ENCODE data around the gene ZNF516. TPM values are rescaled to one million over a fixed set of nuclear protein-coding genes. Genes with fewer than 3 reads are reported as not detected.

ZNF516 gene
- total RNA-seq, 5 donors from 2014 or later (not counting 1 experiment from before 2014, with no cell fraction given), result 22.0 to 31.8 (median 25.7) TPM

DNA sequence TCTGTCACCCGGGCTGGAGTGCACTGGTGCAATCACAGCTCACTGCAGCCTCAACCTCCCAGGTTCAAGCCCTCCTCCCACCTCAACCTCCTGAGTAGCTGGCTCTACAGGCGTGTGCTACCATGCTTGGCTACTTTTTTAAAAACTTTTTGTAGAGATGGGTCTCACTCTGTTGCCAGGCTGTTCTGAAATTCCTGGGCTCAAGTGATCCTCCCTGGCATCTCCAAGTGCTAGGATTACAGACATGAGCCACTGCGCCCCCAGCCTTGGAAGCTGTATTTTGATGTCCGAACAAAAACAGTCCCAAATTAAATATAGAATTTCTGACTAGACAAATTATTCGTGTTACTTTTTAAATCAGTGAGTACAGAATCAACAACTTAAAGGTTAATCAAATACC lies 97.4 kb downstream of the ZNF516 start:
- no peak overlapping the region for H3K4me3 Mint-ChIP-seq
- no peak overlapping the region for H3K27ac Mint-ChIP-seq
- 100% methylated on average over 2 of the region's 5 CpGs for WGBS (ENCODE audit: insufficient coverage)
- no peaks in the 10 kb centered on the region for H3K27me3 Mint-ChIP-seq
- peaks cover 13 to 21% (median 16%) of the 10 kb centered on the region in 3 donors for H3K4me1 Mint-ChIP-seq
- Histone ChIP-seq H3K27me3 (replicated peaks in 1 of 2; ENCODE audit: control insufficient read depth in 2 of 2, extremely low read depth in 1 of 2, insufficient read depth in 2 of 2, low read length in 1 of 2) (peaks cover 0 to 12% of the 10 kb centered on the region in 2 experiments), H3K36me3 (ENCODE audit: control insufficient read depth in 2 of 2, extremely low read depth in 1 of 2, insufficient read depth in 1 of 2, low read length in 1 of 2) (no peaks in the 10 kb centered on the region), H3K9me3 (no peaks in the 10 kb centered on the region), H3K4me1 (ENCODE audit: control insufficient read depth in 1 of 2, extremely low read depth in 1 of 2, insufficient read depth in 2 of 2, low read length in 2 of 2) (peaks cover 0 to 2% of the 10 kb centered on the region in 2 experiments), H3K27ac (ENCODE audit: low read length) (no peak overlapping the region), H3K4me3 (ENCODE audit: control insufficient read depth in 1 of 2, extremely low read depth in 1 of 2, low read length in 1 of 2) (no peak overlapping the region)
- ATAC-seq (replicated peaks in 1 of 4), result no peak
- no peaks in the 10 kb centered on the region for H3K36me3 Mint-ChIP-seq
- no peaks in the 10 kb centered on the region for H3K9me3 Mint-ChIP-seq
- ChIA-PET CTCF (interaction anchor here (1.1 to 5.0 kb wide), 5 partner anchors 183 to 315 kb away, joined by 3 to 36 read pairs (median 6); no protein-coding TSS in a partner anchor), POLR2A (no interaction called here)
- no peak for DNase-seq

DNA sequence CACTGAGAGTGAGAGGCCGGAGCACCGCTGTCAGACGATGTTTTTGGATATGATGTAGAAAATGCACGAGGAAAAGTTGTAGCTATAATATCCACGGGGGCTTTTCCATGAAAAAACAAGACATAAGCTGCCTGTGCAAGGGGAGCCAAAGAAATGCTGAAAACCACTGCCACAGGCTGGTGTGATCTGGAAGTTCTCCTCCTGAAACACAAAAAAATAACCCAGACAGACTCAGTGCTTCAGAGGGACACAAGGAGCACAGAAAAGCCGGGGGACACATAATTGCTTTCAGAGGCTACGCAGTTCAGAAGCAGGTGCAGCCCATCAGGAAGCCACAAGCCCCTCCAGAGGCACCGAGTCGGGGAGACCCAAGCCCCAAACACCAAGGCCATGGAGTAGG lies 98.2 kb downstream of the ZNF516 start:
- DNase-seq (no peak), ATAC-seq (replicated peaks in 1 of 4) (no peak)
- CTCF ChIA-PET, result interaction anchor here (2.6 to 5.0 kb wide), 2 partner anchors 313 to 316 kb away, joined by 6 to 36 read pairs; no protein-coding TSS in a partner anchor
- POLR2A ChIA-PET, result no interaction called here
- Mint-ChIP-seq H3K4me1 (peaks cover 17 to 22% (median 22%) of the 10 kb centered on the region in 3 donors), H3K36me3 (no peaks in the 10 kb centered on the region), H3K27ac (no peak overlapping the region), H3K27me3 (no peaks in the 10 kb centered on the region), H3K9me3 (no peaks in the 10 kb centered on the region), H3K4me3 (no peak overlapping the region)
- Histone ChIP-seq H3K4me1 (ENCODE audit: control insufficient read depth in 1 of 2, extremely low read depth in 1 of 2, insufficient read depth in 2 of 2, low read length in 2 of 2) (peaks cover 0 to 2% of the 10 kb centered on the region in 2 experiments), H3K36me3 (ENCODE audit: control insufficient read depth in 2 of 2, extremely low read depth in 1 of 2, insufficient read depth in 1 of 2, low read length in 1 of 2) (no peaks in the 10 kb centered on the region), H3K27me3 (replicated peaks in 1 of 2; ENCODE audit: control insufficient read depth in 2 of 2, extremely low read depth in 1 of 2, insufficient read depth in 2 of 2, low read length in 1 of 2) (peaks cover 0 to 9% of the 10 kb centered on the region in 2 experiments), H3K4me3 (ENCODE audit: control insufficient read depth in 1 of 2, extremely low read depth in 1 of 2, low read length in 1 of 2) (no peak overlapping the region), H3K27ac (ENCODE audit: low read length) (no peak overlapping the region), H3K9me3 (no peaks in the 10 kb centered on the region)
- 83% methylated on average over 5 of the region's 9 CpGs for WGBS (ENCODE audit: insufficient coverage)

DNA sequence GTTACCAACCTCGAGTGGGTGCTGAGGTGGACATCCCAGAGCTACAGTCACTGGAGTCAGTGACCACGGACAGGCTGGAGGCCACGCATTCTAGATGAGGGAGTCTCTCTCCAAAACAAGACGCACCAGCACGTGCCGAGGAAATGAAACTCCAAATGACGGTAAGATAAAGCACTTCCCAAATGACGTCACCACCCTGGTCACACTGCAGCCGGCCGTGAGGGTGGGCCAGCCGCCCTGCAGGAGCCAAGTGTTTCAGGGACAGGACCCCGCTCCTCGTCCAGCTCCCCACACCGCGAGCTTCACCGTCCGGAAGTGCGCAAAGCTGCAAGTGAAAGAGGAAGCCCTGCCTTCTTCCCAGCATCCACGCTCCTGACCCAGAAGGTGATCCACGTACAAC lies 99.4 kb downstream of the ZNF516 start:
- WGBS (ENCODE audit: insufficient coverage), result 93% methylated on average over 18 of the region's 20 CpGs
- ATAC-seq (replicated peaks in 1 of 4) (no peak), DNase-seq (no peak)
- peaks cover 0 to 9% of the 10 kb centered on the region in 2 experiments for H3K27me3 ChIP-seq (replicated peaks in 1 of 2; ENCODE audit: control insufficient read depth in 2 of 2, extremely low read depth in 1 of 2, insufficient read depth in 2 of 2, low read length in 1 of 2)
- H3K36me3 ChIP-seq (ENCODE audit: control insufficient read depth in 2 of 2, extremely low read depth in 1 of 2, insufficient read depth in 1 of 2, low read length in 1 of 2), result no peaks in the 10 kb centered on the region
- H3K36me3 Mint-ChIP-seq, result no peaks in the 10 kb centered on the region
- H3K27me3 Mint-ChIP-seq, result no peaks in the 10 kb centered on the region
- ChIA-PET CTCF (no interaction called here), POLR2A (no interaction called here)
- H3K9me3 Mint-ChIP-seq, result no peaks in the 10 kb centered on the region
- no peak overlapping the region for H3K4me3 ChIP-seq (ENCODE audit: control insufficient read depth in 1 of 2, extremely low read depth in 1 of 2, low read length in 1 of 2)
- H3K27ac Mint-ChIP-seq, result no peak overlapping the region
- peaks cover 0 to 3% of the 10 kb centered on the region in 2 experiments for H3K4me1 ChIP-seq (ENCODE audit: control insufficient read depth in 1 of 2, extremely low read depth in 1 of 2, insufficient read depth in 2 of 2, low read length in 2 of 2)
- H3K4me1 Mint-ChIP-seq, result peaks cover 27 to 33% (median 29%) of the 10 kb centered on the region in 3 donors
- no peaks in the 10 kb centered on the region for H3K9me3 ChIP-seq
- H3K4me3 Mint-ChIP-seq, result no peak overlapping the region
- no peak overlapping the region for H3K27ac ChIP-seq (ENCODE audit: low read length)

DNA sequence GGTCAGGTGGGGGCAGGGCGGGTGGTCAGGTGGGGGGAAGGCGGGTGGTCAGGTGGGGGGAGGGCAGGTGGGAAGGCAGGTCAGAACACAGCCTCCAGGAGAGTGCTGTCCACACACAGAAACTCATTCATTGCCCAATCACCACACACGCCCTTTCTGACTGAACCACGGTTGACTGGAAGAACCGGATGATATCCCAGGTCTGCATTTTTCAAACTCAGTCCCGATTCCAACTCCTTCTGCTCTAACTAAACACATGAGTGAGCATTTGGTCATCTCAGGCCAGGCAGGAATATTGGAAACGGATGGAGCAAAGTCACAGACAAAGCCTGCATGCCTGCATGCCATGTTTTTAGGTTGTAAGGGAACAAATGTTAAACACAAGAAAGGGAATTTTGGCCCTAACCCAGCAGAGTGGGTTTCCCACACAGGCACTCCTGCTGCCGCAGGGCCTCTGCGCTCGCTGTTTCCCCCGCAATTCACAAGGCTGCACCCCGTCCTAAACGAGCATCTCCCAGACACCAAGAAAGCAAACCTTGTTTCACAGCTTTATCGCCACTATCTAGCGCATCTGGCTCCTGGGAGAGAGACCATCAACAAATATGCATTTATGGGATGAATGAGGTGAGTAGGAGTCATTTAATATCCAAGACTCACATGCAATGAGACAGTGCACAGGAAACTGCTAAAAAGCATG lies 100.1 kb downstream of the ZNF516 start:
- CTCF ChIA-PET, result interaction anchor here in 1 of 2 donors (0.6 kb wide), 1 partner anchor 46 kb away, joined by 4 read pairs; no protein-coding TSS in a partner anchor
- no peak overlapping the region for H3K27ac Mint-ChIP-seq

DNA sequence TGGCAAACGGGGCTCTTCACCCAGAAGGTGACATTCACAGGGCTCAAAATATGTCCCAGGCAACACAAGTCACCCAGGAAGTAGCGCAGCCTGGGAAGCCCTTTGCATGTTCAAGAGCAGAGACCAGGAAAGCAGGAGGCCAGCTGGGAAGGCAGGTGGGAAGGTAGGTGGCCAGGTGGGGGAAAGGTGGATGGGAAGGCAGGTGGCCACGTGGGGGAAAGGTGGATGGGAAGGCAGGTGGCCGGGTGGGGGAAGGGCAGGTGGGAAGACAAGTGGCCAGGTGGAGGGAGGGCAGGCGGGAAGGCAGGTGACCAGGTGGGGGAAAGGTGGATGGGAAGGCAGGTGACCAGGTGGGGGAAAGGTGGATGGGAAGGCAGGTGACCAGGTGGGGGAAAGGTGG lies 102.7 kb downstream of the ZNF516 start:
- no peaks in the 10 kb centered on the region for H3K36me3 ChIP-seq (ENCODE audit: control insufficient read depth in 2 of 2, extremely low read depth in 1 of 2, insufficient read depth in 1 of 2, low read length in 1 of 2)
- peaks cover 3% of the 10 kb centered on the region for H3K36me3 Mint-ChIP-seq
- DNase-seq (no peak), ATAC-seq (replicated peaks in 1 of 4) (no peak)
- WGBS (ENCODE audit: insufficient coverage), result 90% methylated on average over 4 of the region's 5 CpGs
- no peaks in the 10 kb centered on the region for H3K9me3 Mint-ChIP-seq
- H3K27ac ChIP-seq (ENCODE audit: low read length), result no peak overlapping the region
- no peaks in the 10 kb centered on the region for H3K27me3 Mint-ChIP-seq
- peaks cover under 1 to 11% of the 10 kb centered on the region in 2 experiments for H3K4me1 ChIP-seq (ENCODE audit: control insufficient read depth in 1 of 2, extremely low read depth in 1 of 2, insufficient read depth in 2 of 2, low read length in 2 of 2)
- peaks cover 42 to 47% (median 43%) of the 10 kb centered on the region in 3 donors for H3K4me1 Mint-ChIP-seq
- H3K27me3 ChIP-seq (replicated peaks in 1 of 2; ENCODE audit: control insufficient read depth in 2 of 2, extremely low read depth in 1 of 2, insufficient read depth in 2 of 2, low read length in 1 of 2), result no peaks in the 10 kb centered on the region
- H3K9me3 ChIP-seq, result no peaks in the 10 kb centered on the region
- no peak overlapping the region for H3K4me3 Mint-ChIP-seq
- H3K4me3 ChIP-seq (ENCODE audit: control insufficient read depth in 1 of 2, extremely low read depth in 1 of 2, low read length in 1 of 2), result no peak overlapping the region
- no peak overlapping the region for H3K27ac Mint-ChIP-seq
- ChIA-PET POLR2A (no interaction called here), CTCF (no interaction called here)

More for the DNA sequence above, 100.1 kb downstream of the ZNF516 start:
- Mint-ChIP-seq H3K27me3 (no peaks in the 10 kb centered on the region), H3K36me3 (no peaks in the 10 kb centered on the region), H3K9me3 (no peaks in the 10 kb centered on the region), H3K4me3 (no peak overlapping the region), H3K4me1 (peaks cover 32 to 34% (median 33%) of the 10 kb centered on the region in 3 donors)
- DNase-seq (no peak), ATAC-seq (replicated peaks in 1 of 4) (no peak)
- H3K4me1 ChIP-seq (ENCODE audit: control insufficient read depth in 1 of 2, extremely low read depth in 1 of 2, insufficient read depth in 2 of 2, low read length in 2 of 2), result peaks cover 0 to 3% of the 10 kb centered on the region in 2 experiments
- H3K36me3 ChIP-seq (ENCODE audit: control insufficient read depth in 2 of 2, extremely low read depth in 1 of 2, insufficient read depth in 1 of 2, low read length in 1 of 2), result no peaks in the 10 kb centered on the region
- H3K27me3 ChIP-seq (replicated peaks in 1 of 2; ENCODE audit: control insufficient read depth in 2 of 2, extremely low read depth in 1 of 2, insufficient read depth in 2 of 2, low read length in 1 of 2), result peaks cover 0 to 6% of the 10 kb centered on the region in 2 experiments
- WGBS (ENCODE audit: insufficient coverage), result 100% methylated on average over 4 of the region's 15 CpGs
- no peak overlapping the region for H3K4me3 ChIP-seq (ENCODE audit: control insufficient read depth in 1 of 2, extremely low read depth in 1 of 2, low read length in 1 of 2)
- H3K9me3 ChIP-seq, result no peaks in the 10 kb centered on the region
- H3K27ac ChIP-seq (ENCODE audit: low read length), result no peak overlapping the region
- POLR2A ChIA-PET, result no interaction called here

DNA sequence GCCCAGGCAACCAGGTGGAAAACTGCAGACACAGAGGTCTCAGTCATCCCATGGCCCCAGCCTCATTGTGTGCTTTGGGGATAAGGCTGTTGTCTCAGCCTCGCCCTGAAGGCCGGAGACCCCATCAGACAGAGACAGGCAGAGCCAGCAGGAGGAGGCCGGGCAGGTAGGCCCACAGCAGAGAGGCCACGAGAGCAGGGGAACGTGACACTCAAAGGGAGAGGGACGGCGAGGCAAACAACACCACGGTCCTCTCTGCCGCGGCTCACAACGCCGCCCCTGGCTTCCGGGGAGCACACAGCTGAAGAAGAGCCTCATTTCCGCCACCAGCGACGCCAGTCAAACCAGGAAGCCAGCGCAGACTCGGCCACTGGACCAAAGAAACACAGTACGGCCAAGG lies 103.3 kb downstream of the ZNF516 start:
- Histone ChIP-seq H3K4me3 (ENCODE audit: control insufficient read depth in 1 of 2, extremely low read depth in 1 of 2, low read length in 1 of 2) (no peak overlapping the region), H3K36me3 (ENCODE audit: control insufficient read depth in 2 of 2, extremely low read depth in 1 of 2, insufficient read depth in 1 of 2, low read length in 1 of 2) (no peaks in the 10 kb centered on the region), H3K9me3 (no peaks in the 10 kb centered on the region), H3K27me3 (replicated peaks in 1 of 2; ENCODE audit: control insufficient read depth in 2 of 2, extremely low read depth in 1 of 2, insufficient read depth in 2 of 2, low read length in 1 of 2) (peaks cover 0 to 6% of the 10 kb centered on the region in 2 experiments), H3K27ac (ENCODE audit: low read length) (no peak overlapping the region), H3K4me1 (ENCODE audit: control insufficient read depth in 1 of 2, extremely low read depth in 1 of 2, insufficient read depth in 2 of 2, low read length in 2 of 2) (peaks cover 7 to 17% of the 10 kb centered on the region in 2 experiments)
- Mint-ChIP-seq H3K27me3 (no peaks in the 10 kb centered on the region), H3K9me3 (no peaks in the 10 kb centered on the region), H3K4me1 (peaks cover 47 to 52% (median 49%) of the 10 kb centered on the region in 3 donors), H3K4me3 (no peak overlapping the region), H3K36me3 (peaks cover 3% of the 10 kb centered on the region), H3K27ac (no peak overlapping the region)
- ChIA-PET CTCF (no interaction called here), POLR2A (no interaction called here)
- no peak for ATAC-seq (replicated peaks in 1 of 4)
- DNase-seq, result no peak
- WGBS (ENCODE audit: insufficient coverage), result 95% methylated on average over 17 of the region's 19 CpGs

Data from T-cell (primary cell).